IMR-90 (cell line): ENCODE results near the gene ANKRD6.

Experiments used
- CEBPB ChIP-seq: IDR thresholded peaks from 2 replicates; pipeline ENCODE4 v1.6.1; 2012; ENCODE audit warnings: low read depth, low read length, improper control_type of control experiment
- CHD1 ChIP-seq: IDR thresholded peaks from 2 replicates; pipeline ENCODE4 v1.6.1; 2012; ENCODE audit warnings: low read depth, low read length, improper control_type of control experiment
- FOS ChIP-seq: fragments of 150-350 bp; IDR thresholded peaks from 2 replicates; pipeline ENCODE4 v1.6.1; 2016; ENCODE audit warnings: low read depth, low read length
- MXI1 ChIP-seq: IDR thresholded peaks from 2 replicates; pipeline ENCODE4 v1.6.1; 2012; ENCODE audit warnings: low read depth, mild to moderate bottlenecking, low read length, moderate library complexity, borderline replicate concordance
- POLR2A ChIP-seq: IDR thresholded peaks from 2 replicates; pipeline ENCODE4 v1.6.1; 2012; ENCODE audit warnings: mild to moderate bottlenecking, low read depth, low read length
- RCOR1 ChIP-seq: IDR thresholded peaks from 2 replicates; pipeline ENCODE4 v1.6.1; 2012; ENCODE audit warnings: mild to moderate bottlenecking, low read length, improper control_type of control experiment; ENCODE audit not compliant: insufficient replicate concordance
- RFX5 ChIP-seq: IDR thresholded peaks from 2 replicates; pipeline ENCODE4 v1.8.0; 2012; ENCODE audit warnings: low read depth, mild to moderate bottlenecking, low read length, moderate library complexity
- TF ChIP-seq, protein P1 (sequence below): conservative IDR thresholded peaks from 2 replicates; pipeline ENCODE4 v1.5.1; 2012; ENCODE audit warnings: mild to moderate bottlenecking, low read depth, low read length, improper control_type of control experiment
- TF ChIP-seq, protein P2 (sequence below): fragments of 150-350 bp; IDR thresholded peaks from 2 replicates; pipeline ENCODE4 v1.6.1; 2017; ENCODE audit warnings: mild to moderate bottlenecking, antibody characterized with exemption, low read length, low read depth
- TF ChIP-seq, protein P3 (sequence below): fragments of 150-350 bp; IDR thresholded peaks from 2 replicates; pipeline ENCODE4 v1.6.1; 2016; ENCODE audit warnings: low read depth, mild to moderate bottlenecking, low read length, moderate library complexity, borderline replicate concordance

DNA sequence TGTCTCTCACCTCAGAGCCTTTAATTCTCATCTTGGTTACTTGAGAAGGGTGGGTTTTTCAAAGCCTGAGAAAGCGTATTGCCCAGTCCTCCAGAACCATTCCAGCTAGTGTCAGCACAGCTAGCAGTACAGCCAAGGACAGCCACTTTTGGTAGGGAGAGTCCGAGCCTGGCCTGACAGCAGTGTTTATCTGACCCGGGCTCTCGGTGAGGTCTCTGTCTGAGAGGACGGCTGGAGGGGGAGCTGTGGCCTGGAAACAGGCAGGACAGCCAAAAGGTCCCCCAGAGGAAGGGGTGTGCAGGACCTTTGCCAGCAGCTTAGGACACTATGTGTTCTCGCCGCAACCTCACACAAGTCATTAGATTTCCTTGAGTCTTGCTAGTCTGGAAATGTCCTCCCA is 166.8 kb downstream of the ANKRD6 start:
- TF ChIP-seq RFX5: no peak
- TF ChIP-seq, protein P1, sequence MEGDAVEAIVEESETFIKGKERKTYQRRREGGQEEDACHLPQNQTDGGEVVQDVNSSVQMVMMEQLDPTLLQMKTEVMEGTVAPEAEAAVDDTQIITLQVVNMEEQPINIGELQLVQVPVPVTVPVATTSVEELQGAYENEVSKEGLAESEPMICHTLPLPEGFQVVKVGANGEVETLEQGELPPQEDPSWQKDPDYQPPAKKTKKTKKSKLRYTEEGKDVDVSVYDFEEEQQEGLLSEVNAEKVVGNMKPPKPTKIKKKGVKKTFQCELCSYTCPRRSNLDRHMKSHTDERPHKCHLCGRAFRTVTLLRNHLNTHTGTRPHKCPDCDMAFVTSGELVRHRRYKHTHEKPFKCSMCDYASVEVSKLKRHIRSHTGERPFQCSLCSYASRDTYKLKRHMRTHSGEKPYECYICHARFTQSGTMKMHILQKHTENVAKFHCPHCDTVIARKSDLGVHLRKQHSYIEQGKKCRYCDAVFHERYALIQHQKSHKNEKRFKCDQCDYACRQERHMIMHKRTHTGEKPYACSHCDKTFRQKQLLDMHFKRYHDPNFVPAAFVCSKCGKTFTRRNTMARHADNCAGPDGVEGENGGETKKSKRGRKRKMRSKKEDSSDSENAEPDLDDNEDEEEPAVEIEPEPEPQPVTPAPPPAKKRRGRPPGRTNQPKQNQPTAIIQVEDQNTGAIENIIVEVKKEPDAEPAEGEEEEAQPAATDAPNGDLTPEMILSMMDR: no peak
- TF ChIP-seq, protein P2, sequence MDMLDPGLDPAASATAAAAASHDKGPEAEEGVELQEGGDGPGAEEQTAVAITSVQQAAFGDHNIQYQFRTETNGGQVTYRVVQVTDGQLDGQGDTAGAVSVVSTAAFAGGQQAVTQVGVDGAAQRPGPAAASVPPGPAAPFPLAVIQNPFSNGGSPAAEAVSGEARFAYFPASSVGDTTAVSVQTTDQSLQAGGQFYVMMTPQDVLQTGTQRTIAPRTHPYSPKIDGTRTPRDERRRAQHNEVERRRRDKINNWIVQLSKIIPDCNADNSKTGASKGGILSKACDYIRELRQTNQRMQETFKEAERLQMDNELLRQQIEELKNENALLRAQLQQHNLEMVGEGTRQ: no peak
- no peak for TF ChIP-seq CEBPB
- TF ChIP-seq POLR2A: no peak
- no peak for TF ChIP-seq CHD1
- no peak for TF ChIP-seq RCOR1
- TF ChIP-seq, protein P3, sequence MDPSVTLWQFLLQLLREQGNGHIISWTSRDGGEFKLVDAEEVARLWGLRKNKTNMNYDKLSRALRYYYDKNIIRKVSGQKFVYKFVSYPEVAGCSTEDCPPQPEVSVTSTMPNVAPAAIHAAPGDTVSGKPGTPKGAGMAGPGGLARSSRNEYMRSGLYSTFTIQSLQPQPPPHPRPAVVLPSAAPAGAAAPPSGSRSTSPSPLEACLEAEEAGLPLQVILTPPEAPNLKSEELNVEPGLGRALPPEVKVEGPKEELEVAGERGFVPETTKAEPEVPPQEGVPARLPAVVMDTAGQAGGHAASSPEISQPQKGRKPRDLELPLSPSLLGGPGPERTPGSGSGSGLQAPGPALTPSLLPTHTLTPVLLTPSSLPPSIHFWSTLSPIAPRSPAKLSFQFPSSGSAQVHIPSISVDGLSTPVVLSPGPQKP: no peak
- no peak for TF ChIP-seq MXI1
- TF ChIP-seq FOS: no peak
